Tibial nerve (tissue), 4 donors: ENCODE results near the gene CBL.

Source experiments
- CTCF ChIP-seq, 5 experiments: fragments of 200-600 bp in 3 of 5; fragments of 450-650 bp in 2 of 5; sonication (generic) in 3 of 5; IDR thresholded peaks; one replicate each; pipeline ENCODE4 v1.5.1; 2016 to 2019; ENCODE audit warnings: antibody characterized with exemption in 5 of 5, mild to moderate bottlenecking in 3 of 5, moderate library complexity in 2 of 5
- EP300 ChIP-seq, 2 donors: sonication (generic); formaldehyde crosslinking; IDR thresholded peaks; one replicate each; pipeline ENCODE4 v1.6.1; 2017; ENCODE audit warnings: antibody characterized with exemption in 2 of 2, mild to moderate bottlenecking in 1 of 2
- POLR2A ChIP-seq, 2 donors: fragments of 450-650 bp; IDR thresholded peaks; one replicate each; pipeline ENCODE4 v1.6.1; 2017; ENCODE audit warnings: antibody characterized with exemption in 2 of 2, mild to moderate bottlenecking in 2 of 2, moderate library complexity in 2 of 2

GRCh38 chr11:119206511-119207414 lies 624 bp downstream of the CBL start:
- TF ChIP-seq POLR2A (IDR thresholded peaks at IDR 0.05), result no peak
- TF ChIP-seq CTCF (IDR thresholded peaks at IDR 0.05), result no peak
- no peak for TF ChIP-seq EP300 (IDR thresholded peaks at IDR 0.05)
